HG03159 (cell line): ENCODE data around the gene BLTP3B.

Source experiments
- ATAC-seq: cut with Tn5 transposase; IDR thresholded peaks from one replicate; pipeline ENCODE4 v1.9.1; 2021; ENCODE audit warnings: mild to moderate bottlenecking, moderate library complexity; ENCODE audit not compliant: unreplicated experiment

Gene BLTP3B

DNA sequence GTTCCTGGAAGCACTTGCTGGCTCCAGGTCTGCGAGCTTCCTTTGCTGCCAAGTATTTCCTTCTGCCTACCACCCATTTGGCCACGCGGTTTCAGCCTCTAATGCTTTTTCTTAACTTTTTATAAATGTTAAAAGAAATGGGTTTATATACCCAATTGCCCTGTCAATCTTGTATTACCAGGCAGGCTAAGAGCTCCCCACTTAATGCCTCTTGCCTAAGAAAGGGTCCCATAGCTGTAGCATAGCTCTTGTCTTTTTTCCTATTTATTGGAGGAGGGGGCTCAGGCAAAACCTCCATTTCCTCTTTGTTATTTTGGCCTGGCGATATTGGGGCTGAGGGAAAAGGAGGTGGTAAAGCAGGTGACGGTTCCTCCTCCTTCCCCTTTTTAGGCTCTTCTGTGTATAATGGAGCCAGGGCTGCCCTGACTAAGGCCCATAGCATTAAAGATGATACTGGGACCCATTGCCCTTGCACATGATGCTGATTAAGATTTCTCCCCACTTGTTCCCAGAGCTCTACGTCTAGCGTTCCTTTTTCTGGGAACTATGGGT is 21.6 kb upstream of the BLTP3B start:
- peak; percentile 21 for ATAC-seq

DNA sequence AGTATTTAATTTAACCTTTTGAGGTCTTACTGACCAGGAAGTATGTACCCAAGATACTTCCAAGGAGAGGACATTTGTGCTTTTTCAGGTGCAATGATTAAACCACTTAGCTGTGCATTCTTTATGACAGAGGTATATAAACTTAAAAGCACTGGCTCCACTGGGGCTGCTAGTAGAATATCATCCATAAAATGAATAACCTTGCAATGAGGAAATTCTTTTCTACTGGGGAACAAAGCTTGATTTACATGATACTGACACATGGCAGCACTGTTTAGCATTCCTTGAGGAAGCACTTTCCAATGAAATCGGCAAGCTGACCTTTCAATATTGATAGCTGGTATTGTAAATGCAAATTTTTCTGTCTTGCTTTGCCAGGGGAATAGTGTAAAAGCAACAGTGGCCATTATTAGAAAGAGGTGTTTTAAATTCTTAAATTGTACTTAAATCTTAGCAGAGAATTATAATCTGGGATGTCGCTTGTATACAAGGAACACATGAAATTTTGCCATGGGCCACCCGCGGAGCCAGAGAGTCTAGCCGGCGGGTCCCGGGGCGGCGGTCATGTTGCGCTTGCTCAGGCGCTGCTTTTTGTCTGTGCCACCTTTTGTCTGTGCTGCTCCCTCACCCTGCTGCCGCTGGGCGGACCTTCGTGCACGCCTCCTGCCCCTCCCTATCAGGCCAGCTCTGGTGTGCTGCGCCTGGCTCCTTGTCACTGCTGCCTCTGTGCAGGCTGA is 20.9 kb upstream of the BLTP3B start:
- ATAC-seq, result peak; percentile 100

DNA sequence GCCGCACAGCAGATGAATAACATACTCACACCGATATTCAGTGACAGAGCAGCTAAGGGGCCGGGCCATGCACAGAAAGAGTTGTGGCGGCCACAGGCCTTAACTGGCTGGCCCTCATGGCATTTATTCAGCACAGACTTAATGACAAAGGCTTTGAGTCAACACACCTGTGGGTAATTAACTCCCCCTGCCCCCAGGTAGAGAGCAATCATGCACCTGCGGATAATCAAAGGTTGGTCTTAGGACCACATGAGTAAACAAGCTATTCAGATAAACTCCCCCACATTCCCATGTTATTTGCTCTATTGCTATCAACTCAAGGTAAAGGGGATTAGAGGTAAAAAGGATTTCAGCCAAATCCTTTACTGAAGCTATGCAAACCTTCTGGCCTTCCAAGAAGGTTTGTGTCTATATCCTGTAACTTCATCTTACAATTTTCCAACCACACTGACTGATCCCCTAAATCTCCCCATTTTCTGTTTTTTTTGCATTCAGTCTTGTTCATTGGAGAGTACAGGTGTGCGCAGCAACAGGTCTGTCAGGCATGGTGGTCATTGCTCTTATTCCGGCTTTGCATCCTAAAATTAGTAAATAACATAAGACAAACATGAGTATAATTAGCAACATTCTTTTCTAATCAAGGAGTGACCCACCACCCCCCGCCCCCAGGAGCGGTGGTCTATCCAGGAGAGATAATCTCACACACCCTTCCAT is 16.9 kb upstream of the BLTP3B start:
- no peak for ATAC-seq

DNA sequence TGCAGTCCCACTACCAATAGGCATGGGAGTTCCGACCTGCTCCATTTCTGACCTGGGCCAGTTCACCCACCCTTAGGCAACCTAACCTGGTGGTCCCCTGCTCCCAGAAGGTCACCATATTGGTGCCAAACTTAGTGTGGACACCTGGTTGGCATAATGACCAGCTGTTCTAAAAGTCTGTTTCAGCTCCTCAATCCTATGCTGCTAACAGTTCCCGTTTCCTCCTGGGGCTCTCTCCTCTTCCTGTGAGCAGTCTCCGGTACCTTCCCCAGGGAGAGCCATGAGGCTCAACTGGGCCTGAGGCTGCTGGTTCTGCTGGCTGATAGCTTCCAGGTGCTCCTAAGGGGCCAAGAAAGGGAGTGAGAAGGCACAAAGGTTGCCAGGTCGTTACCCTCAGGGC is 15.9 kb upstream of the BLTP3B start:
- ATAC-seq, result no peak

DNA sequence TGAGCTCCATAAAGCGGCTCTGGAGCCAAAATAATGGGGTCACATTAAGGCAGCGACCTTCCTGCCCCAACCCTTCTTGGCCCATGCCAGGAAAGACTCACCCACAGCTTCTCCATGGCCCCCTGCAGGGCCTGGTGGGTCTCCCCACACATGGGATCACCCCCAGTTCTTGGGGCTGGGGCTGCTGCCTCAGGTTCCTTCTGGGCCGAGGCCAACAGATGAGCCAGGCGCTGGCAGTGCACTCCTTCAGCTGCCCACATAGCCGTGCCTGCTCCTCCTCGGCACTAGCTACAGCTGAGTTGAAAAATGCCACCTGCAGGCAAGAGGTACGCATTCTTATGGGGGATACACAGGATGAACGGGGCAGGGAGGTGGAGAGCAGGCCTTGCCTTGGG is 14.8 kb upstream of the BLTP3B start:
- ATAC-seq, result no peak

DNA sequence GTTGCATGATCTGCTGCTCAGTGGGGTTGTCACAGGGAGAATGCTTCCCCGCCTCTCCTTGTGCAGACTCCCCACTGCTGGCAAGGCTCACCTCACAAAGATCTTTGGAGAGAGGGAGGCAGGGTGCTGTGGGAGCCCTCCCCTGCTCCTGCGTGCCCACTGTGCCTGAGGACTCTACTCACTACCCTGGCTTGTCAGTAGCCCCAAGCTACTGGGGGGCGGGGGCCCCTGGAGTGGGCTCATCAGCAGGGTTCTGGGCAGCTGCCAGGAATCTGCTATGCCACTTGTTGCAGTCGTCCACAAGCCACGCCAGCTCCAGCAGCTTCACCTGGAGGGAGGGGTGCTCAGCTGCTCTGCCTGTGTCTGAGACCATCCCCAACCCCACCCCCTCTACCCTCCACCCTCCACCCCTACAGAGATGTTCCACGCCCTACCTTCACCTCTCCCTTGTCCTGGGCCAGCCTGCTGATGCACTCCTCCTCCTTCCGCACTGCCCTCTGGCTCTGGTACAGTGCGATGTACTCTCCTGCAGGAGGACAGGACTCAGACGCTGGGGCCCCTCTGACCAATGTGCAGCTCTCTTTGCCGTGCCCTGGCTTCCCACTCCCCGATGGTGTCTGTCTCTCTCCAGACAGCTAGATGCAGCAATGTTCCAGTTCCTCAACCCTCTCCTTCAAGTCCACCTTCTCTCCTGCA is 14.2 kb upstream of the BLTP3B start:
- ATAC-seq, result no peak

DNA sequence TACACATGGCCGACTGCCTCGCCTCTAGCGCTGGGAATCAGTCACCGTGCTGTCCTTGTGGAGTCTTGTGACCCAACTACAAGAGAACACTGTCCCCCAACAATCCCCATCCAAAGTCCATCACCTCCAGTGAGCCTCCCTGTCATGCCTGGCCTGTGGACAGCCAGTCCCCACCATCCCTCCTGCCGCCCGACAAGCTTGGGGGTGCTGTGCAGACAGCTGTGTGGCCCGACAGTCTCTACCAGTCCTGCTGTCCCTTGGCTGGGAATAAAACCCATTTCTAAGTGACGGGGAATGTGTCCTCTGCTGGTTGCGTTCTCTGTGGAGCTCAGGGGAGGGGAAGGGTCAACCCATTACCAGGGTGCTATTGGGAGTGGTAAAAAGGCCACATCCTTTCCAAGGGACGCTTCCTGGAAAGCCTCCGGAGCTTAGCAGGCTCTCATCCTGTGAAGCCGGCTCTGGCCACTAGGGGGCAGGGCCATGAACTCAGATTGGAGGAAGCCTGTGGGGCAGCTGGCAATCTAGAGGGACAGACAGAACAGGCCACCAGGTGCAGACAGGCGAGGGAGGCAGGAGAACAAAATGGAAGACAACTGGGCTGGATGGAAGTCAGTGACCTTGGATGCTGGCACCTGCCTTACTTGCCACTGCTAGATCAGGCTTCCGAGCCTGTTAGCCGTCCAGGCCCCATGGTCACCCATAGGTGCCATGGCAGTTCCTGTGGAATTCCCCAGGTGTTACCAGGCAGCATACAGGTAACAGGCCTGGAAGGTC is 12.0 kb upstream of the BLTP3B start:
- no peak for ATAC-seq

DNA sequence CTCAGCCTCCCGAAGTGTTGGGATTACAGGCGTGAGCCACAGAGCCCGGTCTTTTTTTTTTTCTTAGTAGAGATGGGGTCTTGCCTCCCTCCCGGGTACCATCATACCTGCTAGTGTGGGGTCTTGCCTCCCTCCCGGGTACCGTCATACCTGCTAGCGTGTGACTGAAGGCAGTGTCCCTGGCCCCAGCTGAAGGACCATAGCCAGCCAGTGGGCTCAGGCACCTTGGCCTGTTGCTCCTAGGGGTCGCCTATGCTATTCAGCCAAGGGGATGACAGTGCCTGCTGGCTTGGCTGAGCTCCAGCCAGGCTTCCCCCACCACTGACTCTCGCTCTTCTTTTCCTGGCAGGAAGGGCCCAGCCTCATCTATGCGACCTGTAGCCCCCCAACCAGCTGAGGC is 10.5 kb upstream of the BLTP3B start:
- ATAC-seq, result no peak

DNA sequence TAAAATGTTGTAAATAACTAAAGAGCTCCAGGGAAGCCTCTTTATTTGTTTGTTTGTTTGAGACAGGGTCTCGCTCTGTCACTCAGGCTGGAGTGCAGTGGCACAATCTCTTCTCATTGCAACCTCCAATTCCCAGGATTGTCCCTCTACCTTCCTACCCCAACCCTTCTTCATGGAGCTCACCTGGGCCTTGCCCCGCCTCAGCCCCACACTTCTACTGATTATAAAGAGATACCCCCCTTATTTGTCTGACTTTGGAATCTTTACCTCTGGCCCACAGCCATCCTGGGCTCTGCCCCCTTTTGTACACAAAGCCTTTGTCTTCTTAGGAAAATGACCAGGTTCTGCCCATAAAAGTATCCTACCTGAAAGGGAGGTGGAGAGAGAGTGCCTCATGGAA is 9.1 kb upstream of the BLTP3B start:
- no peak for ATAC-seq

DNA sequence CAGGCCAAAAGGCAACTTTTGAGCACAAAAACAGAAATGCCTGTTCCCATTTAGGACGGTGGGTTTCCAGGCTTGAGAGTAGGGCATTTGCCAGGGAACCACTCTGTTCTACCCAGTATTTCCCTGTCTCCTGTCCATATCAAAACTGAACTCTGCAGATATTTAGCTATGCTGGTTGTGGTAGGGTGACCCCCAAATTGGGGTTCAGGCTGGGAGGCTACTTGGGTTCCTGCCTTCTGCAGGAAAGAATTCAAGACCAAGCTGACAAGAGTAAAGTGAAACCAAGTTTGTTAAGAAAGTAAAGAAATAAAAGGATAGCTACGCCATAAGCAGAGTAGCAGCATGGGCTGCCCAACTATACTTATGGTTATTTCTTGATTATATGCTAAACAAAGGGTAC is 3.6 kb upstream of the BLTP3B start:
- ATAC-seq, result no peak

DNA sequence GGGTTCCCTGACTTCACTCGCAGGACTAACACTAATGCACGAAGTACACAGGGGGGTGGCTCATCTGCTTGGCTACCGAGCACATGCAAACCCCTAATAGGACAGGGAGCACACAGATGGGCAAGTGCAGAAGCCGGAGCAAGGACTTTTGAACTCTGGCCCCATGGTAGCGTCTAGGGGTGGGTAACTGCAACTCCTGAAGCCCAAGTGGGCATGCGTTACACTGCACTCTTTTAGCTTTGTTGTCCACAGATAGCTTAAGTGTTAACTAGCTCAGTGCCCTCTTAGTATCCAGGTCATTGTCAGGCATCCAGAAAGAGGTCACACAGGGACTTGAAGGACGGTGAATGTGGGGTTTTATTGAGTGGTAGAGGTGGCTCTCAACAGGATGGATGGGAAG is 3.0 kb upstream of the BLTP3B start:
- no peak for ATAC-seq

DNA sequence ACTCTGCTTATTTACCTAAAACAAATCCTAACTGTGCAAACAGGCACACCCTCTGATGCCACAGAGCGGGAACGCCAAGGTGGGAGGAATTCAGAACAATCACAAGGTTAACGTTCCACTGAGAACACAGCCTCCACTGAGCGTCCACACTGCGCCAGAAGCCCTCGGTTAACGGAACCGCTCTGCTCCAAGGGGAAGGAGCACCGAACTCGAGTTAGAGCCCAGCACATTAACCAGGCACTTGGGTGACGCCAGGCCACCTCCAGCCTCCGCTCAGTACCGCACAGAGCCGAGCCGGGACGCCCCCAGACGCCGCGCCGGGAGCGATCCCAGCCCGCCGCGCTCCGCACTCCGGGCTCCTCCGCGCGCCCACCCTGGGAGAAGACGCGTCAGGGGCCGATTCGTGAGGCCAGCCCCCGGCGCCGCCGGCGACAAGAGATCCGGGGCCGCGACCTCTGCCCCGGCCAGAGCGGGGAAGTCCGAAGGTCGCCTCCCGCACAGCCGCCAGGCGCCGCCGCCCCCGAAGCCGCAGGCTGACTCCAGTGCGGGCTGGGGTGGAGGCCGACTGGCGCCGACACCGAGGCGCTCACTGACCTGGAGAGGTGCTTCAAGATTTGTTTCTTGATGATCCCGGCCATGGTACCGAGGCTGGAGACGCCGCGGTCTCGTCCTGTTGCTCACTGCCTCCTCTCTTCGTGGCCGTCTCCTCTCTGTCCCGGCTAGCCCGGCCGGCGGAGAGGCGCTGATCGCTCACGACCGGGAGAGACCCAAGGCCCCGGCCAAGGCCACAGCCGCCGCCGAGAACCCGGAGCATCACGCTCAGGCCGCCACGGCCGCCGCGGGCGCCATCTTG is 450 bp downstream of the BLTP3B start:
- ATAC-seq, result peak; percentile 49

DNA sequence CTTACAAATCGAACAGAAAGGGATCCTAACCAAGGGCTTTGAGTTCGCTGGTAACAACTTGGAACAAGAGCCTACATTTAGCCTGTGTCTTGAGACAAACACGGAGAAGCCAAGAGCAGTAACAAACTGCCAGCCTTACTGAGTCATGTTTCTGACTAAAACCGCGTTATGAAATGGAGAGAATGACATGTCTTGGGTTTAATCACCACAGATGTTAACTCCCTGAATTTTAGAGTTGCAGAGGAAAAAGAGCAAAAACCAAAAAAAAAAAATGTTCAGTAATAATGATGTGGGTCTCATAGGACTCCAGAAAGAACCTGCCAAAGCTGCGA is 1.0 kb downstream of the BLTP3B start:
- ATAC-seq, result peak; percentile 27

DNA sequence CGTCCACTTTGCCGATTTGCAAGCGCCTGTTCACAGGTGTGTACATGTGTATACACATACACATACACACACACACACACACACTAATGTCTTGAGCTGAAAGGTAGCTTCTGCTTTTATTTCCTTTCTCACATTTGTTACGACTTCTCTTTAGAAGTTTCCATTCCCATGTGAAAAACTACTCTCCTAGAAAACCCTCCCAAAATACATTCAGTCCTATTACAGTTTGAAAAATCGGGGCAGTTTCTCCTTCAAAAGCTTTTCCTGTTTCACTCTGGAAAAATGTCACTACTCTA is 3.9 kb downstream of the BLTP3B start:
- no peak for ATAC-seq

DNA sequence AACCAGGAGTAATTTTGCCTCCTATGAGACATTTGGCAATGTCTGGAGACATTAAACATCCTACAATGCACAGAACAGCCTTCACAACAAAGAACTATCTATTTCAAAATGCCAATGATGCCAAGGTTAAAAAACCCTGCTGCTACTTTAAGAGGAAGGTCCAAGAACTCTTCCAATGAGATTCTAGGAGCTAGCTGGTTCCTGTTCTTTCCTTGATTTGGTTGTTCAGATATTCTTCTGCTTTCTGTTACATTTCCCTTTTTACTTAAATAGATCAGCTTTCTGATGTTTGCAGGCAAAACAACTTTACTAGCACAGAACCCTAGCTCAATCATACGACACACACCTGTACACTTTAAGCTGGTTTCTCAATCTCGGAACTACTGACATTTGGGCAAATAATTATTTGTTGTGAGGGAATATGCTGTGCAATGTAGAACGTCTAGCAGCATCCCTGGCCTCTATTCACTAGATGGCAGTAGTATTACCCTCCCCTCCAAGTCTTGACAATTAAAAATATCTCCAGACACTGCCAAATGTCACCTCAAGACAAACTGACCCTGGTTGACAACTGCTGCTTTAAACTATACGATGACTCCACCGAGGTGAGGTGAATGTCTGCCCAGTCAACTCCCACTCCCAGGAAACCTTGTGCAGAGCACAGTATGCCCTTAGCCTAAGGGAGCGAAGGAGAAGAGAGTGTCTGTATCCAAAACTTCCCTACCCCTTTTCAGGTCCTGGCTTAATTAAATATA is 4.4 kb downstream of the BLTP3B start:
- ATAC-seq, result no peak

DNA sequence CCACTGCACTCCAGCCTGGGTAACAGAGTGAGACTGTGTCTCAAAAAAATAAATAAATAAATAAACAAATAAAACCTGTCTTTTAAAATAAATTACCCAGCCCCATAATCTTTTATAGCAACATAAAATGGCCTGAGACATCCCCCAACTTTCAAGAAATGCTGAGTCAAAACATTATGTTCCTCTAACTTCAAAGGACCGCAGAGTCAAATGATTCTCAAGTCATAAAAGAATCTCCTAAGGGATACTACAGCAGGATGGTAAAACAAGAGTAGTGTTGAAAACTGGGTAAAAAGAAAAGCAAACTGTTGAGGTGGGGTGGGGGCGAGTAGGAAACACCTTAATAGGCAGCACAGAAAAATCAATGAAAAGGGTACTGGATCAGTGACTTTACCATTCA is 9.5 kb downstream of the BLTP3B start:
- ATAC-seq, result no peak

DNA sequence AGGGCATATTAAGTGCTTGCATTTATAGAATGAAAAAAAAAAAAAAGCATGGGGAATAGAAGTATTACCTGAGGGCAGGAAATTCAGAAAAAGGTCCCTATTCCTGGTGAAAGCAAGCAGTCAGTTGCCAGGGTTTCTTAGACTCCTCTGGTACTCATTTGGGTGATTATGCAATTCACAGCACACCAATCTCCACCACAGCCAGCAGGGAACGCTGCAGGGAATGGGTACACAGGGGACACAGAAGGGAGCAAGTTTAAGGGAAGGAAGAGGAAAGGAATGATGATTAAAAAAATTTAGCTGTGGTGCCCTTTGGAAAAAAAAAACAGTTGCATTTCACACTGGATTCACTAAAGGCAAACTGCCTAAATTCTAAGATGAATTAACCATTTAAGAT is 14.2 kb downstream of the BLTP3B start:
- no peak for ATAC-seq

DNA sequence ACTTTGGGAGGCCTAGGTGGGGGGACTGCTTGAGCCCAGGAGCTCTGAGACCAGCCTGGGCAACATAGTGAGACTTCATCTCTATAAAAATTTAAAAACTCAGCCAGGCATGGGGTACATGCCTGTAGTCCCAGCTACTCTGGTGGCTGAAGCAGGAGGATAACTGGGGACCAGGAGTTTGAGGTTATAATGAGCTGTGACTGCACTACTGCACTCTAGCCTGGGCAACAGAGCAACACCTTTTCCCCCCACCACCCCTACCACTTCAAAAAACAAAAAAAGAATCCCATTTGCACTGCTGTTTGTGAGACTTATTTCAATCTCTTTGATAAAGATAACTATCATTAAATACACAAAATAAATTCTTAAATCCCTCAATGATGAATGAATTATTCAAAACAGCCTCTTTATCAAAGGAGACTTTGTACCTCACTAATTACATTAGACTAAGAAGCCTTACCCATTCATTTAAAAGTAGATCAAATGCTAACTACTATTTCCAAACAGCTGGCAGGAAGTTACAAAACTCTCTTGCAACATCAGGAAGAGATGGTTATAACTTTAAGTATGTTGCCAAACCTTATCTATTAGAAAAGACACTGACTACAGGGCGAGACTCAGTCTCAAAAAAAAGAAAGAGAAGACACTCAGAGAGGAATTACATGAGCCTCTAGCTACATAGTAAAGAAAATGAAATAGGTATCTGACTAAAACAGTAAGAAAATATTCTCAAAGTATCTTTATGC is 14.7 kb downstream of the BLTP3B start:
- ATAC-seq, result no peak
